WTC11 (cell line): Measurements from ENCODE around the gene AURKB. TPM values are rescaled to one million over a fixed set of nuclear protein-coding genes. Genes with fewer than 3 reads are reported as not detected.
A peak's percentile ranks its signal among the peaks of the same experiment; 100 is the strongest.

ENCODE experiments used
- ATAC-seq: fragments of 200-7000 bp; cut with Tn5 transposase; 2 replicates; pipeline ENCODE4 v1.10.0; 2021; ENCODE audit warnings: mild to moderate bottlenecking, moderate library complexity
- CTCF ChIA-PET: fragments of 300-600 bp; sonication (Branson Sonifier 250); formaldehyde crosslinking; loops from one replicate; lab custom pipeline; 2021; ENCODE audit warnings: antibody characterized with exemption; lab: Charles Lee
- POLR2A ChIA-PET: fragments of 350-600 bp; sonication (Branson Sonifier 250); formaldehyde crosslinking; loops from one replicate; lab custom pipeline; 2021; ENCODE audit warnings: antibody characterized with exemption; lab: Charles Lee
- DNase-seq: peaks from one replicate; pipeline ENCODE4 v3.0.0; 2021; ENCODE audit warnings: low spot score
- H3K27ac Mint-ChIP-seq: 2 replicates; pipeline ENCODE4 v1.8.0; 2021; ENCODE audit warnings: mixed read lengths
- H3K27me3 Mint-ChIP-seq: 2 replicates; pipeline ENCODE4 v1.8.0; 2021; ENCODE audit warnings: low read depth, mild to moderate bottlenecking, moderate library complexity, mixed read lengths
- H3K36me3 Mint-ChIP-seq: 2 replicates; pipeline ENCODE4 v1.8.0; 2021; ENCODE audit warnings: mixed read lengths
- H3K4me1 Mint-ChIP-seq: 2 replicates; pipeline ENCODE4 v1.8.0; 2022; ENCODE audit warnings: mixed read lengths
- H3K4me3 Mint-ChIP-seq: 2 replicates; pipeline ENCODE4 v1.8.0; 2021; ENCODE audit warnings: mild to moderate bottlenecking, moderate library complexity, mixed read lengths
- H3K9me3 Mint-ChIP-seq: 2 replicates; pipeline ENCODE4 v1.8.0; 2021; ENCODE audit warnings: mixed read lengths
- AR ChIP-seq: fragments of 250-450 bp; sonication (Bioruptor Pico); IDR thresholded peaks from 2 replicates; pipeline ENCODE4 v1.9.0; 2021; ENCODE audit warnings: mild to moderate bottlenecking
- ATF1 ChIP-seq: sonication (generic); formaldehyde crosslinking; IDR thresholded peaks from 2 replicates; pipeline ENCODE4 v1.8.1; 2023; ENCODE audit warnings: mild to moderate bottlenecking, moderate library complexity, missing genetic modification reagents
- ATF2 ChIP-seq: sonication (generic); formaldehyde crosslinking; IDR thresholded peaks from 2 replicates; pipeline ENCODE4 v1.8.1; 2022; ENCODE audit warnings: low read depth, missing genetic modification reagents, borderline replicate concordance
- ATF6 ChIP-seq: sonication (generic); formaldehyde crosslinking; IDR thresholded peaks from 2 replicates; pipeline ENCODE4 v1.8.1; 2023; ENCODE audit warnings: mild to moderate bottlenecking, missing genetic modification reagents
- CBFB ChIP-seq: sonication (generic); formaldehyde crosslinking; IDR thresholded peaks from 2 replicates; pipeline ENCODE4 v1.8.1; 2022; ENCODE audit warnings: mild to moderate bottlenecking, low read depth, missing genetic modification reagents
- E2F4 ChIP-seq: sonication (generic); formaldehyde crosslinking; IDR thresholded peaks from 2 replicates; pipeline ENCODE4 v1.8.1; 2022; ENCODE audit warnings: low read depth, mild to moderate bottlenecking, moderate library complexity, missing genetic modification reagents, borderline replicate concordance
- ERG ChIP-seq: fragments of 250-450 bp; sonication (Bioruptor Pico); IDR thresholded peaks from 2 replicates; pipeline ENCODE4 v1.8.0; 2021; ENCODE audit warnings: mild to moderate bottlenecking
- FOXJ3 ChIP-seq: sonication (generic); formaldehyde crosslinking; IDR thresholded peaks from 2 replicates; pipeline ENCODE4 v1.9.0; 2021; ENCODE audit warnings: missing genetic modification reagents, mild to moderate bottlenecking, borderline replicate concordance
- FOXP4 ChIP-seq: sonication (generic); formaldehyde crosslinking; IDR thresholded peaks from 2 replicates; pipeline ENCODE4 v1.8.0; 2022; ENCODE audit warnings: mild to moderate bottlenecking, missing genetic modification reagents
- GTF2I ChIP-seq: fragments of 250-450 bp; sonication (Bioruptor Pico); conservative IDR thresholded peaks from 2 replicates; pipeline ENCODE4 v1.4.0; 2021; ENCODE audit warnings: mild to moderate bottlenecking
- HMGXB4 ChIP-seq: sonication (generic); formaldehyde crosslinking; IDR thresholded peaks from 2 replicates; pipeline ENCODE4 v1.8.1; 2023; ENCODE audit warnings: mild to moderate bottlenecking, moderate library complexity, missing genetic modification reagents
- JAZF1 ChIP-seq: fragments of 250-450 bp; sonication (Bioruptor Pico); IDR thresholded peaks from 2 replicates; pipeline ENCODE4 v1.9.0; 2021; ENCODE audit warnings: moderate library complexity, mild to moderate bottlenecking, inconsistent platforms
- NFATC4 ChIP-seq: fragments of 250-450 bp; sonication (Bioruptor Pico); IDR thresholded peaks from 2 replicates; pipeline ENCODE4 v1.9.0; 2021; ENCODE audit warnings: mild to moderate bottlenecking
- NFE2L1 ChIP-seq: sonication (generic); formaldehyde crosslinking; IDR thresholded peaks from 2 replicates; pipeline ENCODE4 v1.8.1; 2023; ENCODE audit warnings: missing genetic modification reagents
- PREB ChIP-seq: sonication (generic); formaldehyde crosslinking; IDR thresholded peaks from 2 replicates; pipeline ENCODE4 v1.8.1; 2022; ENCODE audit warnings: mild to moderate bottlenecking, missing genetic modification reagents, moderate library complexity, borderline replicate concordance
- RORB ChIP-seq: fragments of 250-450 bp; sonication (Bioruptor Pico); IDR thresholded peaks from 2 replicates; pipeline ENCODE4 v1.9.0; 2021; ENCODE audit warnings: mild to moderate bottlenecking
- SMAD3 ChIP-seq: sonication (generic); formaldehyde crosslinking; IDR thresholded peaks from 2 replicates; pipeline ENCODE4 v1.8.0; 2022; ENCODE audit warnings: missing genetic modification reagents, mild to moderate bottlenecking, borderline replicate concordance
- SMAD4 ChIP-seq: sonication (generic); formaldehyde crosslinking; IDR thresholded peaks from 2 replicates; pipeline ENCODE4 v1.8.0; 2022; ENCODE audit warnings: mild to moderate bottlenecking, missing genetic modification reagents
- USF1 ChIP-seq: sonication (generic); formaldehyde crosslinking; IDR thresholded peaks from 2 replicates; pipeline ENCODE4 v1.8.0; 2022; ENCODE audit warnings: mild to moderate bottlenecking, missing genetic modification reagents
- ZNF263 ChIP-seq: sonication (generic); formaldehyde crosslinking; IDR thresholded peaks from 2 replicates; pipeline ENCODE4 v1.8.1; 2022; ENCODE audit warnings: low read depth, mild to moderate bottlenecking, moderate library complexity, missing genetic modification reagents
- total RNA-seq: library from RNA; stranded (reverse); gene quantifications from 3 replicates; pipeline ENCODE4 v1.2.3, GENCODE V29; 2021

Gene AURKB
- total RNA-seq, 1 experiment from 2014 or later, result 215 TPM

- no peaks in the 10 kb centered on the region for H3K36me3 Mint-ChIP-seq
- H3K27me3 Mint-ChIP-seq, result no peaks in the 10 kb centered on the region; the same call in 1 of the 2 replicates
- H3K9me3 Mint-ChIP-seq, result no peaks in the 10 kb centered on the region
- H3K4me1 Mint-ChIP-seq, result peaks cover 14% of the 10 kb centered on the region
- DNase-seq (peak; percentile 94), ATAC-seq (peak; percentile 46)
- H3K4me3 Mint-ChIP-seq, result no peak overlapping the region
- H3K27ac Mint-ChIP-seq, result no peak overlapping the region
- CTCF ChIA-PET, result interaction anchor here (1.4 to 3.8 kb wide), 2 partner anchors 35 to 114 kb away, joined by 4 to 24 read pairs; no protein-coding TSS in a partner anchor
- POLR2A ChIA-PET, result interaction anchor here (1.0 to 1.2 kb wide), 3 partner anchors 34 to 65 kb away, joined by 3 read pairs; no protein-coding TSS in a partner anchor
- TF ChIP-seq USF1 (CRISPR knock-in tag) (no peak), FOXJ3 (CRISPR knock-in tag) (no peak), AR (peak; percentile 81; the same call in 1 of the 2 replicates), NFATC4 (CRISPR knock-in tag) (peak; percentile 90; the same call in 1 of the 2 replicates), ZNF263 (CRISPR knock-in tag) (no peak), E2F4 (CRISPR knock-in tag) (no peak), FOXP4 (CRISPR knock-in tag) (no peak), HMGXB4 (peak; percentile 88; the same call in 1 of the 2 replicates), SMAD4 (CRISPR knock-in tag) (no peak), GTF2I (no peak), SMAD3 (CRISPR knock-in tag) (no peak), ATF2 (CRISPR knock-in tag) (no peak), NFE2L1 (CRISPR knock-in tag) (no peak), CBFB (CRISPR knock-in tag) (no peak), PREB (CRISPR knock-in tag) (0 out of 2 replicates have a peak, but pooled peaks have one; percentile 51), ATF1 (no peak), JAZF1 (CRISPR knock-in tag) (no peak), ERG (CRISPR knock-in tag) (0 out of 2 replicates have a peak, but pooled peaks have one; percentile 78), RORB (CRISPR knock-in tag) (peak; percentile 81), ATF6 (CRISPR knock-in tag) (no peak)
Observed at GRCh38 chr17:8187517-8188262, 22.7 kb downstream of the AURKB start.
